Activated CD4-positive, alpha-beta T cell treated with anti-CD3 and anti-CD28 coated beads, Interleukin-2, Interleukin-4, amounts not matched to agents 100 ng/mL and 50 ng/mL, durations not matched to agents 16 hours and 8 hours (primary cell): ENCODE results near the gene GORASP1.

Experiments
- DNase-seq: peaks from one replicate; pipeline ENCODE4 v3.0.0-alpha.2; 2020; ENCODE audit warnings: low spot score

Gene GORASP1

DNA sequence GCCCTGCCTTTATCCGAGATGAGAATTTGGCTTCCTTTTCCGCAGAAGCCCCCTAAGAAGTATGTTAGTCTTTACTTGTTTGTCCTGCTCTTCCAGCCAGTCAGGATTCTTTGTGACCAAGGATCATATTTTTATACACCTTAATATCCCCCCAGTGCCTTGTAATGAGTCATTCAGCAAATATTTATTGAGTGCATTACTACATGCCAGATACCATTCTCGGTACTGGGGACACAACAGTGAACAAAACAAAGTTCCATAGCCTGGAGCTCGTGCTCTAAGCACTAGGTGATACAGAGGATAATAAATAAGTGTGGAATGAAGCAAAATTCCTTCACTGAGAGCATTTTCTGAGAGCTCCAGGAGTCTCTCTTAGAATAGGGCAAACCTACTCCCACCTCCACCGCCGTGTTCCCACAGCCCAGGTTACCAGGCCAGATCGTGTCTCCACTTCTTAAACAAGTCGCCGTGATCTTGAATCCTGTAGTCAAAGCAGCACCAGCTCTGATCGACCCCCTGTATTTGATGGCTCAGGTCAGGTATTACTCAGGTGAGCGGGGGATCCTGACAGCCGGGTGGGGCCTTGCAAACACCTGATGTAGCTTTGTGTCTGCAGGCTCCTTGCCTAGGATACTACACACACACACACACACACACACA lies 18.5 kb upstream of the GORASP1 start:
- no peak for DNase-seq

DNA sequence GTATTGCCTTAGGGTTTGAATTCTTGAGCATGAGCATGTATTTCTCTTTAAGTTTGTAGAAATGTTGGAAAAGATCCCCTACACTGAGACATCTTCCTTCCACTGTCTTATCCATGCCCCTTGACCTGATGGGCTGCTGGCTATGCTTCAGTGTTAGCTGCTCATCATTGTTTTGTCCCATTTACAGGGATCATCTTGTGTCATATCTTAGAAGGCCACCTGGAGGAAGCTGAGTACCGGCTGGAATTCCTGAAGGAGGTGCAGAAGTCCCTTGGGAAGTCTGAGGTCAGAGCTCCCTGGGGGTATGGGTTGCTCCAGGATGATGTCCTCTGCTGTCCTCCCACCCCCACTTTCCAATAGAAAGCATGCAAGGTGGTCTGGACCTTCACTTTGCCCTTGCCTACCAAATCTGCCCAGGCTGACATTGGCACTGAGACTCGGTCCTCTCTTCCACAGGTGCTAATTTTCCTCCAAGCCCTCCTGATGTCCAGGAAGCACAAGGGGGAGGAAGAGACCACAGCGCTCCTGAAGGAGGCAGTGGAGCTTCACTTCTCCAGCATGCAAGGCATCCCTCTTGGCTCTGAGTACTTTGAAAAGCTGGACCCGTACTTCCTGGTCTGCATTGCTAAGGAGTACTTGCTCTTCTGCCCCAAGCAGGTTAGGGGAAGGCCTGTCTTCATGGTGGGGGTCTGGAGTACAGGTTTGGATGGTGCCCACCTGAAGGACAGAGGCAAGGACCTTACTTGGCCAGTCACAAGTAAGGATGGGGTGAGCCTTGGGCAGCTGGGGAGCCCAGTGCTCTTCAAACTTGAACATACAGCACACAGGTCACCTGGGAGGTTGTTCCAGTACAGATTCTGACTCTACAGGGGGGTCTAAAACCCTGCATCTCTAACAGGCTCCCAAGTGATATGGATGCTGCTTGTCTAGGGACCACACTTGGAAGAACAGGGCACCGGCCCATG lies 17.7 kb upstream of the GORASP1 start:
- no peak for DNase-seq

DNA sequence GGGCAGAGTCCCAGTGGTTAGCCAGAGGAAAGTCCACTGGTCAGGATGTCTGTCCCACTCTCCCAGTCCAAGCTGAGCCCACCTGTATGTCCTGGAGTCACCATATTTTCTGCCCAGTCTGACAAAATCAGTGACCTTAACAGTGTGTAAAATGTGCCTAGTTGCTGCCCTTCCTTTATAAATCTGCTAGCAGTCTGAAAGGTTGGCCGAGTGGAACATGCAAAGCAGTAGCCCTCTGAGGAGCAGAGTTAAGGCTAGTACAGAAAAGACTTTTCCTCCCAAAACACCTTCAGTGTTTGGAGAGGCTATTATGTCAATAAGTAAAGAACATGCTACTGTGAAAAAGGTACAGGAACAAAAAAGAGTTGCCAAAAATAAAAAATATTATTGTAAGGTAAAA lies 15.4 kb upstream of the GORASP1 start:
- DNase-seq = no peak

- no peak for DNase-seq
Observed at GRCh38 chr3:39121621-39122020, 14.2 kb upstream of the GORASP1 start.

DNA sequence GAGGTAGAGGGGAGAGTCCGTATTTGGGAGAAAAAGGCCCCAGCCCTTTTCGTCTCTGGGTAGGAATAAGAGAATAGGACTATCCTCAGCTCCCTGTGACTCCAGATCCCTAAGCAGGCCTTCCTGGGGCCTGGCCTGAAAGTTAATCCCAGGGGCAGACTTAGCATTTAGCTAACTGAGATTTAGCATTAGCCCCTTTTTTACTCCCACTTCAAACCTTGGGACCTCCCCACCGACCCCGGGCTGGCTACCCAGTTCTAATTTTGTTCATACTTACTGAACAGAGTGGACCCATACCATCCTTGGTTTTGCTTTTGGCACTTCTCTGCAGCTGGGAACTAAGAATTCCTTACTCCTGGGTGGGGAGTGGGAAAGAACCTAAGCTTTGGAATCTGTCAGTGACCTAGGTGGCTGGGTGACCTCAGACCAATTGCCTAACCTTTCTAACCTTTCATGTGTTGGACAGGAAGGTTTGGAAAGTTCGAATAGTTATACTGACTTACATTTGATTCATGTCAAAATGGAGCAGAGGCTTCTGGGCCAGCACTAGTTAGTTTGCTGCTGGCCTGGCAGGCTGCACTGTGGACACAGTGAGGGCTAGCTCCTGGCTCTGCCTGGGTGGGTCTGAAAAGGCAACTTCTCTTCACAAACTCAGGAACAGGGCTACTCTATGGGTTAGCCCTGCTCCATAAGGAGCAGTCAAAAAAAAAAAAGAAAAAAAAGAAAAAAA lies 11.7 kb upstream of the GORASP1 start:
- no peak for DNase-seq

GRCh38 chr3:39118079-39118478 lies 10.7 kb upstream of the GORASP1 start:
- no peak for DNase-seq

DNA sequence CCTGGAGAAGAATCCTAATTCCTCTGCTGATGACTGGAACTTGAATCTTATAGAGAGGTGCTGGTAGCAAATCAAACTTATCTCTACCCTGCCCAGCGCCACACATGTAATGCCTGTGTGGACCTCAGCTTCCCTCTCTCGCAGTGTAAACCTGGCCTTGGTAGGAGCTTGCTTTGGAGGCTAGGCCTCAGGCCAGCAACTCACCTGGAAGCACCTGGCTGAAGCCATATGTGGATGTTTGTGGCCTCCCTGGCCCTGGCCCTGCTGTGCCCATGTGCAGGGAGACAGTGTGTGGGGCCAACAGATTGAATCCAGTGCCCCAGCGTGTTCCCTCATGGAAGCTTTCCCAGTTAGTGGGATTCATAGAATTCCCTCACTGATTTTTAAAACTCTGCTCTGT lies 8.4 kb upstream of the GORASP1 start:
- no peak for DNase-seq

- DNase-seq = no peak
Observed at GRCh38 chr3:39114456-39114855, 7.0 kb upstream of the GORASP1 start.

GRCh38 chr3:39113291-39113690 lies 5.9 kb upstream of the GORASP1 start:
- no peak for DNase-seq

DNA sequence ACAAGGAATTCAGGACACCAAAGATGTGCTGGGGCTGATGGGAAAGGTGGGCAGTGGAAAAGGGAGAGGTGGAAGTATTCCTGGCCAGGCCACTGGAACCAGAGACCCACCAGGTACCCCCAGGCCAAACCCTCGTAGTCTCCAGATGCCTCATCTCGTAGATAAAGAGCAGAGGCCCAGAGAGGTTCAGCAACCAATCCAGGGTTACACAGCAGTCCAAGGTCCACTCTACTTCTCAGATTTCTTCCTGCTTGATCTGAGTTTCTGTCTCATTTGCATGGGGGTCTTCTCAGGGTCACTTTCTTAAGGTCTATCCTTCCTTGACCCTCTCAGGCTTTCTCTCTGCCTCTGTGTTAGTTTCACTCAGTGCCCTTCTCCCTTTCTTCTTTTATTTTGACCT lies 5.1 kb upstream of the GORASP1 start:
- DNase-seq = no peak

- no peak for DNase-seq
Observed at GRCh38 chr3:39112113-39112512, 4.7 kb upstream of the GORASP1 start.

DNA sequence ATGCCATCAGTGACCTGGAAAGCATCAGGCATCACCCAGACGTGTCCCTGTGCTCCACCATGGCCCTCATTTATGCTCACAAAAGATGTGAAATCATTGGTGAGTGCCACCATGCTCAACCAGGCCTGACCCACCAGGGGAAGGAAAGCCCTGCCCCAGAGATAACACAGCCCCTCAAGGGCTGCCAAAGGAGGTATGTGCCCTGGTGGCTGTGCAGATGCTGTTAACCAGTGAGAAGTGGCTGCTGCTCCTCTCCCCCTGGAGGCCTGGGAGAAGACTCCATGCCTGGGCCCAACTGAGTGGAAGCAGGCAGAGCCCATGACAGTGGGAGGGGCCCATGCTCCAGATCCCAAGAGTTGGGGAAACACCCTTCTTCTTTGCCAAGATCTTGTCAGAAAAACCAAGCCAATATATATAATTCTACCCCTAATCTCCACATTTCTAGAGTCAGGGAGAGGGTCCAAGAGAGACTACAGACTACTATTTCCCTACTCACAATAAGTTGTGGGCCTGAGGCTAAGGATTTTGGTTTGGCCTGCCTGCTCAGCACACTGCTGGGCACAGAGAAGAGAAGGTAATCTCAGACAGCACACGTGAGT lies 2.7 kb upstream of the GORASP1 start:
- DNase-seq = no peak

DNA sequence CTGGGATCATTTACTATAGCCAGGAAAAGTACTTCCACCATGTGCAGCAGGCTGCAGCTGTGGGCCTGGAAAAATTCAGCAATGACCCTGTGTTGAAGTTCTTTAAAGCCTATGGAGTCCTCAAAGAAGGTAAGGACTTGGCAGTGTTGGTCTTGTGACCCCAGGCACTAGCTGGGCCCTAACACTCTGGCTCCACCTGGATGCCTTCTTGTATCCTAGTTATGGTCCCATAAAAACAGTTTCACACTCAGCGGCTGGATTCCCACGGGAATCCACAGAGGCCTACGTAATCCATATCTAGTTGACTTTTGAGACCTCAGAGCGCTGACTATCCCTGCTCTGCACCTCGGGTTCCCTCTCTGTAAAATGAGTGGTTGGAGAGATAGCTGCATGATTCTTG lies 1.7 kb upstream of the GORASP1 start:
- DNase-seq = no peak

DNA sequence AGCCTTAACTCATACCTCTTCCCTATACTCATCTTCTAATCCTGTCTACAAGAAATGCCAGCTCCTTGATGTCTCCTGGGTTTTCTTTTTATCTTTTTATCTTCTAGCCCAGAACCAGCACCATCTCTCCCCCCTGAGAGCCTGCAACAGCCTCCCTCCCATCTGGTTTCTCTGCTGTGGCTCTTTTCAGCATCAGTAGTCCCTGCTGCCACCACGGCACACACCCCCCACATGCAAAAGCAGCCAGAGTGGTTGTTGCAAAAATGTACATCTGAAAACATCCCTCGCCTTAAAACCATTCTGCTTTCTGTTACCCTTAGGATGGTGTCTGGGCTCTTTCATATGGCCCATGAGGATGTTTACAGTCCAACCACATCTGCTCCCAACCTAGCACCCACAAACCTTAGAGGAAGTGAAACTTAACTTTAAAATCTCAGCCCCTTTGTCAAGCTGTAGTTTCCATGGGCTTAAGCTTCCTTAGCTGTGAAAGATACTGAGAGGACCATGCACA lies 828 bp upstream of the GORASP1 start:
- DNase-seq = peak; percentile 38

- DNase-seq = no peak
Observed at GRCh38 chr3:39106851-39107387, 508 bp downstream of the GORASP1 start.

GRCh38 chr3:39106281-39106811 lies 1.1 kb downstream of the GORASP1 start:
- no peak for DNase-seq

DNA sequence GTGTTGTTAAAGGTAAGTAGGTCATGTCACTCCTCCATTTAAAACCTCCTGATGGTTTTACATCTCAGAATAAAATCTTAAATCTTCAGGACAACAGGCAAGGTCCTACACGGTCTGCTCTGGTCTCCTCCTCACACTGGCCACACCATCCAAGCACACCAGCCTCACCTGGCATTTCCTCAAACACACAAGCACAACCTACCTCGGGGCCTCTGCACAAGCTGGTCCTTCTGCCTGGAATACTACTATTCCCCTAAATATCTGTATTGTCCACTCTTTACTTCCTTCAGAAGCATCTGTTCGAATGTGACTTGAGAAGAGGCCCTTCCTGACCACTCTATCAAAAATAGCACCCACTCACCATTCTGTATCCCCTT lies 1.8 kb downstream of the GORASP1 start:
- no peak for DNase-seq

DNA sequence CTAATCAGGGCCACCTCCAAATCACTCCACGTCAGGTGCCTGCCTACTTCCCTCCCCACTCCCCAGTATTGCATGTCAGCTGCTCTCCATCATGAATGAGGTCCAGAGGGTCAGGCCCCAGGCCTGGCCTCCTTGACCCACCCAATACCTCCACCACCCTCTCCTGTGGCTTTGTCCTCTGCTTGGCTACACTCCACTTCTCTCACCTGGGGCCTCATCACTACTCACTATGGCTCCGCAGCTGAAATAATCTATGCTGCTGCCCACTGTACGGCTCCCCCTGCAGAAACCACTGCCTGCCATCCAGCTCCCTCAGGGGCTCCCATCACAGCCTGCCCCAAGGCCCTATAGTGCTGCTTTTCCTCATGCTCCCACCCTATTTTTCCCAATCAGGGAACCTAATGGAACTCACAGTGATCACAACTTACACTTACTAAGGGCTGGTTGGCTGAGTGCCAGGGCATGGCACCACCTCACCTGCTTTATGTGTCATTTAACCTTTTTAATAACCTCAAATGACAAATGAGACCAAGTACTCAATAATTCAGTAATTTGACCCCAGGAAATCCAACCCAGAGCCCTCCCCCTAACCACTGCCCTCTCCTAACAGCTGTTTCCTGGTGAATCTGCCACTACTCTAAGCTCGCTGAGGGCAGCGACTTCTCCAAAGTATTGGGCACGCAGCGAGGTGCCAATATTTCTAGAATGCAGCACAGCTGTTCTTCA lies 2.3 kb downstream of the GORASP1 start:
- DNase-seq = no peak

DNA sequence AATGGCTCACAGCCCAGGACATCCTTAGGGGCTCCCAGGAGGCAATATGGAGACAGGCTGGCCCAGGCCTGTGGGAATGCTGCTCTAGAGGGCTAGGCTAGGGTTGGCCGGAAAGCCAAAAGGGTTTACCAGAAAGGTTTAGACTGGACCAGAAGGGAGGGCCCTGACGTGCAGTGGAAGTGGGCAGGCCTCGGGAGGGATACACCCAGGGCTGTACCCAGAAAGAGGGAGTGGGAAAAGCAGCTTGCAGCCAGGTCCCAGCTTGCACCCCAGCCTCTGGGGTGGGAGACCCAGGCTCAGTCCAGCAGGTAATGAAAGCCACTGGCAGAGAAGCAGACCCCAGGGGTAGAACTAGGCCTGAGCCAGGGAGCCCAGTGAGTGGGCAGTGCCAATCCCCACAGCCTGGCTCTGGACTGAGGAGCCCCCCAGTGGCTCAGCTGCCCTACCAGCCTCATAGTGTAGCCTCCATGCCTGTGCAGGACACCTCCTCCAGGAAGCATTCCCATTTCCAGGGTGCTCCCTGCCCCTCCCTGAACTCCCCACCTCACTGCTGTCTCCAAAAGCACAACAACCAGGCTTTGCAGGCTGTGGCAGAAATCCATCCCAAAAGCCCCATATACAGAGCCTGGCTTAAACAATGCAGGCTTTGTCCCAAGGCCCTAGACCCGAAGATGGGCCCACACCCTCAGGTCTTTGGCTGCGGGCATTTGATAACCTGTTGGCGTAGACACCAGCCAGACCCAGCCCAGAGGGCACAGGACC lies 3.5 kb downstream of the GORASP1 start:
- DNase-seq = no peak

- no peak for DNase-seq
Observed at GRCh38 chr3:39103324-39103693, 4.1 kb downstream of the GORASP1 start.
